K562 (cell line): Measurements from ENCODE around the gene GPR108. TPM values are rescaled to one million over a fixed set of nuclear protein-coding genes. Genes with fewer than 3 reads are reported as not detected.

ENCODE experiments used
- BCL6 ChIP-seq: fragments of 250-450 bp; sonication (Bioruptor Pico); IDR thresholded peaks from 2 replicates; pipeline ENCODE4 v1.4.0; 2020
- CBX3 ChIP-seq, 2 experiments: IDR thresholded peaks; 1 replicate in 1 of 2; 2 replicates in 1 of 2; pipeline ENCODE4 v1.6.1; 2012; ENCODE audit warnings: inconsistent platforms in 2 of 2, low read length in 2 of 2, borderline replicate concordance in 1 of 2, control low read depth in 1 of 2
- CHD1 ChIP-seq: fragments of 200-600 bp; sonication (generic); IDR thresholded peaks from one replicate; pipeline ENCODE4 v1.6.1; 2012; ENCODE audit warnings: mild to moderate bottlenecking, moderate library complexity, low read length, inconsistent platforms
- COPS2 ChIP-seq: fragments of 450-650 bp; conservative IDR thresholded peaks from 2 replicates; pipeline ENCODE4 v1.6.1; 2016; ENCODE audit warnings: mild to moderate bottlenecking, moderate library complexity
- ESRRA ChIP-seq: fragments of 450-650 bp; IDR thresholded peaks from 2 replicates; pipeline ENCODE4 v1.6.1; 2014; ENCODE audit warnings: low read depth, mild to moderate bottlenecking, moderate library complexity, borderline replicate concordance
- HIVEP1 ChIP-seq: fragments of 250-450 bp; sonication (Bioruptor Pico); IDR thresholded peaks from 2 replicates; pipeline ENCODE4 v1.4.0; 2020; ENCODE audit warnings: mild to moderate bottlenecking
- HSF4 ChIP-seq: fragments of 250-450 bp; sonication (Bioruptor Pico); IDR thresholded peaks from 2 replicates; pipeline ENCODE4 v2.1.2; 2022; ENCODE audit warnings: mild to moderate bottlenecking, moderate library complexity, borderline replicate concordance
- KHSRP ChIP-seq: fragments of 450-650 bp; IDR thresholded peaks from 2 replicates; pipeline ENCODE4 v1.6.1; 2017
- NBN ChIP-seq: fragments of 450-650 bp; IDR thresholded peaks from 2 replicates; pipeline ENCODE4 v1.6.1; 2016; ENCODE audit warnings: low read depth, mild to moderate bottlenecking
- NCOA4 ChIP-seq: fragments of 450-650 bp; IDR thresholded peaks from 2 replicates; pipeline ENCODE4 v1.6.1; 2018; ENCODE audit warnings: mild to moderate bottlenecking; ENCODE audit not compliant: partially characterized antibody
- NR1H2 ChIP-seq: sonication (generic); formaldehyde crosslinking; IDR thresholded peaks from 2 replicates; pipeline ENCODE4 v1.4.0; 2020; ENCODE audit warnings: mild to moderate bottlenecking, missing genetic modification reagents
- POLR3A ChIP-seq: IDR thresholded peaks from 2 replicates; pipeline ENCODE4 v1.6.1; 2011; ENCODE audit warnings: borderline replicate concordance, mild to moderate bottlenecking, moderate library complexity; ENCODE audit not compliant: insufficient read length, insufficient read depth; ENCODE audit errors: extremely low read depth
- SMAD2 ChIP-seq: fragments of 150-350 bp; IDR thresholded peaks from 2 replicates; pipeline ENCODE4 v1.6.1; 2014; ENCODE audit warnings: low read depth, mild to moderate bottlenecking, low read length
- ZNF280A ChIP-seq: fragments of 450-650 bp; IDR thresholded peaks from 2 replicates; pipeline ENCODE4 v1.6.1; 2018; ENCODE audit warnings: mild to moderate bottlenecking, low read depth; ENCODE audit not compliant: partially characterized antibody
- ZNF561 ChIP-seq: fragments of 450-650 bp; formaldehyde crosslinking; conservative IDR thresholded peaks from 2 replicates; pipeline ENCODE4 v1.4.0; 2020; ENCODE audit warnings: mild to moderate bottlenecking, moderate library complexity
- ZNF668 ChIP-seq: fragments of 250-450 bp; sonication (Bioruptor Pico); IDR thresholded peaks from 2 replicates; pipeline ENCODE4 v1.8.0; 2022; ENCODE audit warnings: mild to moderate bottlenecking, inconsistent platforms
- polyA plus RNA-seq, 8 experiments: library from polyadenylated mRNA; depleted of rRNA in 4 of 8; stranded (reverse) in 5 of 8; unstranded in 3 of 8; fragments of >200 nt; fragmentation: Nextera tagmentation in 2 of 8; fragmentation: Illumina TruSeq in 1 of 8; extraction: Ambion mirVana in 2 of 8; extraction: Trizol in 1 of 8; gene quantifications; 2 replicates each; pipeline versions ENCODE4 v1.2.1 to v1.2.3, GENCODE V29; 2011 to 2014; ENCODE audit warnings: inconsistent platforms in 1 of 8, missing spikeins in 1 of 8
- total RNA-seq, 7 experiments: library from RNA; depleted of rRNA in 6 of 7; stranded (reverse); fragments of >200 nt in 6 of 7; fragmentation: Illumina TruSeq in 2 of 7; extraction: Trizol in 2 of 7; gene quantifications; 2 replicates each; pipeline versions ENCODE4 v1.2.1 to v1.2.3, GENCODE V29; 2011 to 2021; ENCODE audit warnings: low replicate concordance in 1 of 7
- TF ChIP-seq, protein P1 (sequence below): fragments of 200-800 bp; sonication (Bioruptor generic); IDR thresholded peaks from 2 replicates; pipeline ENCODE4 v1.6.1; 2017; ENCODE audit warnings: missing genetic modification characterization, missing compliant biosample characterization

GPR108 gene
- total and polyA plus RNA-seq, 9 of the 15 experiments (the other 6 are each of a cell fraction or from before 2014, with no cell fraction given): 2.4 to 33.2 (median 24.4) TPM

DNA sequence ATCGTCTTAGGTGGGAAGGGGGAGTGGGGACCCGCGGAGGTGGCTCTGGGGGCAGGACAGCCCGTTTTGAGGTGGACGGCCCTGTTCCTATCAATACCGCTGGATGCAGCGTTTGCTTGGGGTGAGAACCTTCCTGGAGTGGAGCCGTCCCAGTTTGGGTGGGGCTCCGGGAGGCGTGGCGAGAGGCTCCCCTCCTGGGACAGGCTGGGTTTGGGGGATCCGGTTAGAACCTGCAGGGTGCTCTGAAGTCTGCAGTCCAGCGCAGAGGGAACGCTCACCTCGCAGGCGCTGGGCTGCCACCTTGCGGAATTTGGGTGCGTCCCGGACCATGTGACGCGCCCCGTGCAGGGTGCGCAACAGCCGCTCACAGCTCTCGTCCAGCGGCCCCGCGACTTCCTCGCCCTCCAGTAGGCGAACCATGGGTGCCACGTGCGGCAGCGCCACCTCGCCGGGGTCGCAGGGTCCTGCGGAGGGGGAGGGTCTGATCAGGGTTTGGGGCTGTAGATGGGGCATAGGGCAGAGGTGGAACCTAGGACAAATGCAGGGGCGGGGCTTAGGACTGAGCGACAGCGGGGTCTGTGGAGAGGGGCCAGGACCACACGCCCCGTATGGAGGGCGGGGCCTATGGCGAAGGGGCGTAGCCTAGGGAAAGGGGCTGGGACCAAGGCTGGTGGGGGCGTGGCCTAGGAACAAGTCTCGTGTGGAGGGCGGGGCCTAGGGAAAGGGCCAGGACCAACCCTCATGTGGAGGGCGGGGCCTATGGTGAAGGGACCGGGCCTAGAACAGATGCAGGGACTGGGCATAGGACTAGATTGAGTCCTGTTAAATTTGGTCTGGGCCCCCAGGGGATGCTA, 16.0 kb upstream of the GPR108 start (continued):
- TF ChIP-seq NBN (peak; percentile 80), BCL6 (CRISPR knock-in tag) (no peak), HIVEP1 (CRISPR knock-in tag) (no peak), POLR3A (no peak), CBX3 (IDR thresholded peaks at IDR 0.05; ENCODE audit: borderline replicate concordance in 1 of 2, low read length in 2 of 2) (peak in 1 of 2 experiments; percentile 88; a peak in 2 of 3 replicates), ZNF561 (CRISPR knock-in tag) (no peak), ESRRA (peak; percentile 71; the same call in 1 of the 2 replicates), NCOA4 (no peak), ZNF280A (no peak), COPS2 (no peak), ZNF668 (CRISPR knock-in tag) (no peak), CHD1 (no peak), KHSRP (no peak), HSF4 (no peak), SMAD2 (no peak), NR1H2 (CRISPR knock-in tag) (no peak)
- TF ChIP-seq, protein P1, sequence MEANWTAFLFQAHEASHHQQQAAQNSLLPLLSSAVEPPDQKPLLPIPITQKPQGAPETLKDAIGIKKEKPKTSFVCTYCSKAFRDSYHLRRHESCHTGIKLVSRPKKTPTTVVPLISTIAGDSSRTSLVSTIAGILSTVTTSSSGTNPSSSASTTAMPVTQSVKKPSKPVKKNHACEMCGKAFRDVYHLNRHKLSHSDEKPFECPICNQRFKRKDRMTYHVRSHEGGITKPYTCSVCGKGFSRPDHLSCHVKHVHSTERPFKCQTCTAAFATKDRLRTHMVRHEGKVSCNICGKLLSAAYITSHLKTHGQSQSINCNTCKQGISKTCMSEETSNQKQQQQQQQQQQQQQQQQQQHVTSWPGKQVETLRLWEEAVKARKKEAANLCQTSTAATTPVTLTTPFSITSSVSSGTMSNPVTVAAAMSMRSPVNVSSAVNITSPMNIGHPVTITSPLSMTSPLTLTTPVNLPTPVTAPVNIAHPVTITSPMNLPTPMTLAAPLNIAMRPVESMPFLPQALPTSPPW (CRISPR knock-in tag): peak; percentile 74
